HL-60/S4 treated with phorbol 12-myristate 13-acetate at 8.2 ng/mL for 4 days and 3 days (cell line): ENCODE results near the gene ZNF462.

ENCODE experiments used
- in situ Hi-C: fragments of 300-500 bp; cut with MboI; formaldehyde crosslinking; loops from 2 replicates; pipeline ENCODE4 v1.15.0; 2022; ENCODE audit warnings: low sequenced_read_pairs

Gene ZNF462

DNA sequence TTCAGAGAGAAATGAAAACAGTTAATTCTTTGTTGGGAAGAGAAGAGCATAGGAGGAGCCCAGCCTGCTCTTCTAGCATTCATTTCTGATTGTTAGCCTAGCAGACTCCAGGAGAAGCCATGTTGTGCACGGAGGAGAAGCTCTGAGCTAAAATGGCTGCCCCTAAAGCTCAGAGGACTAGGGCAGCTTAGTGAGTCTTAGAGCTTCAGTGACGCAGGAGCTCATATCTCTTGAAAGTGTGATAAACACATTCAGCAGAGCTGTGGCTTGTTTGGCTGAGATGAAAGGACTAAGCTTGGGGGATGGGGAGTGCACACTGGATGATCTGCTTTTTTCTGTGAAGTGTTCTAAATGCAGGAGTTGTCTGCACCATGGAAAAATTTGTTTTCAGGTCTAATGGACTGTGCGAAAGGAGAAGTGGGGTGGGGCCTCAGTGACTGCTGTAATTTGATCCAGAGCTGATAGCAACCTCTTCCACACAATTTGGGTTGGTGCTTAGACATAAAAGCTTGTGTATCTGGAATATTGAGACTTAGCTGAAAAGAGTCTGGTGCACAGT, 58.5 kb downstream of the ZNF462 start:
- in situ Hi-C loops, result no loop called here

DNA sequence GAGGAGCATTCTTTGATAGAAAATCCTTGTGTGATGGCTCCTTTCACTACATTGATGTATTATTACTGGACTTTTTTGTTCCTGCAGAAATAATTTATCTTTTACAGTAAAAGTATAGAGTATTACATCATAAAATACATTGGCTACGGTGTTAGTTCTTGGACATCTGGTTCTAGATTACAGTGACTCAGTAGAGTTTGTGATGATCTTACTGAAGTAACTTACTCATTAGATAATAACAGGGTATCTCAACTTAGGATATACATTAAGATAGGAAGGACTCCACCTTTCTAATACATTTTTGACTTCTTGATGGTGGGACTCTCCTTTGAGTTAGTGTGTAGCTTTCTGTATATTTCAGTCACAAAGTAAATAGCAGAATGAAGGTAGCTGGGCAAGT, 59.1 kb downstream of the ZNF462 start:
- in situ Hi-C loops, result no loop called here

DNA sequence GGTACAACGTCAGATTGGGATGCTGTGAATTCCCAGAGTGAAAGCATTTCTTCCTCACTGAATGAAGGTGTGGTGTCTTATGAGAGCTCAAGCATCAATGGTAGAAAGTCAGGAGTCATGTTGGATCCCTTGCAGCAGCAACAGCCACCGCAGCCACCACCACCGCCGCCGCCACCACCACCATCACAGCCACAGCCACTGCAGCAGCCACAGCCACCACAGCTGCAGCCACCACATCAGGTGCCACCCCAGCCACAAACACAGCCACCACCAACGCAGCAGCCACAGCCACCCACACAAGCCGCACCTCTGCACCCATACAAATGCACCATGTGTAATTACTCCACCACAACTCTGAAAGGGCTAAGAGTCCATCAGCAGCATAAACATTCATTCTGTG, 62.4 kb downstream of the ZNF462 start:
- in situ Hi-C loops, result no loop called here

DNA sequence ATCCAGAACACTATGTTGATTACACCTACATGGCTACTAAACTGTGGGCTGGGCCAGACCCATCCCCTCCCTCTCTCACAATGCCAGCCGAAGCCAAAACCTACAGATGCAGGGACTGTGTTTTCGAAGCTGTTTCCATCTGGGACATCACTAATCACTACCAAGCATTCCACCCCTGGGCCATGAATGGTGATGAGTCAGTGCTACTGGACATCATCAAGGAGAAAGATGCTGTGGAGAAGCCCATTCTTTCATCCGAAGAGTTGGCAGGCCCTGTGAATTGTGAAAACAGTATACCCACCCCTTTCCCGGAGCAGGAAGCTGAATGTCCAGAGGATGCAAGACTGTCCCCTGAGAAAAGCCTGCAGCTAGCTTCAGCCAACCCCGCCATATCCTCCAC, 65.0 kb downstream of the ZNF462 start:
- in situ Hi-C loops, result no loop called here

DNA sequence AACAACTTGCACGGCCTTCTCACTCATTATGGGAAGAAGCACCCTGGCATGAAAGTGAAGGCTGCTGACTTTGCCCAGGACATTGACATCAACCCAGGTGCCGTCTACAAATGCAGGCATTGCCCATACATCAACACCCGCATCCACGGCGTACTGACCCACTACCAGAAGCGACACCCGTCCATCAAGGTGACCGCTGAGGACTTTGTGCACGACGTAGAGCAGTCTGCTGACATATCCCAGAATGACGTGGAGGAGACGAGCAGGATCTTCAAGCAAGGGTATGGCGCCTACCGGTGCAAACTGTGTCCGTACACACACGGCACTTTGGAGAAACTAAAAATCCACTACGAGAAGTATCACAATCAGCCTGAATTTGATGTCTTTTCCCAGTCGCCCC, 65.4 kb downstream of the ZNF462 start:
- in situ Hi-C loops, result no loop called here

DNA sequence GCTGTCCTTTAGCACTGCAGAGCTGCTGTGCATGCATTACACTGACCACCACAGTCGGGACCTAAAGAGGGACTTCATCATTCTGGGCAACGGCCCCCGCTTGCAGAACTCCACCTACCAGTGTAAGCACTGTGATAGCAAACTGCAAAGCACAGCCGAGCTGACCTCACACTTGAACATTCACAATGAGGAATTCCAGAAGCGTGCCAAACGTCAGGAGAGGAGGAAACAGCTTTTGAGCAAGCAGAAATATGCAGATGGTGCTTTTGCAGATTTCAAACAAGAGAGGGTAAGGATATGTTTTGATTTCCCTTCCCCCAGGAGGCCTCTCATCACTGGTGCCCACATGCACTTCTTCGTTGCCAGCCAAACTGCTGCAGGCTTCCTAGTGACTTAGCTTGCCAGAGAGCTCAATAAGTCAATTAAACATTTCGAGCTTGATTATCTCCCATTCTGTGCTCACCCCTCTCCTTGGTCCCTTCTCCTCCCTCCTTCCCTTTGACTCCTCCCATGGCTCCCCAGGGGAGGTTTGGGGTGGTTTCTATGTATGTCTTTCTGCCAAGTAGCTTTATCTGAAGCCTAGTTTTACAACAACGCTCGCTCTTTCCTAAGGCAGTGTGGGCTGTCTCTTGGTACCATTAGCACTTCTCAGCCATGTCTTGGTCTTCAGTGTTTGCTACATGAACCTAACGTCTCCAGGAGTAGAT, 66.7 kb downstream of the ZNF462 start:
- in situ Hi-C loops, result no loop called here

DNA sequence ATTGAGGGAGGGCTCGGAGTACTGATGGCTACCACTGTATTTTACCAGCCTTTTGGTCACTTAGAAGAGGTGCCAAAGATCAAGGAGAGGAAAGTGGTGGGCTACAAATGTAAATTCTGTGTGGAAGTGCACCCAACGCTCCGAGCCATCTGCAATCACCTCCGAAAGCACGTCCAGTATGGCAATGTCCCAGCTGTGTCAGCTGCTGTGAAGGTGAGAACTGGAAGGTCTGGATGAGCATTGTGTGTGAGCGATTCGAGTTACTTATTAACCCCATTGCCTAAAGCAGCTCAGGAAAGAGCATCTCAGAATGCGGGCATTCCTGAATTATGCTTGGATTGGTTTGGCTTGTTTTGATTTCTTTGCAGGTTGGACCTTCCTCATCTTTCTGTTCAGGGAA, 67.5 kb downstream of the ZNF462 start:
- in situ Hi-C loops, result no loop called here

DNA sequence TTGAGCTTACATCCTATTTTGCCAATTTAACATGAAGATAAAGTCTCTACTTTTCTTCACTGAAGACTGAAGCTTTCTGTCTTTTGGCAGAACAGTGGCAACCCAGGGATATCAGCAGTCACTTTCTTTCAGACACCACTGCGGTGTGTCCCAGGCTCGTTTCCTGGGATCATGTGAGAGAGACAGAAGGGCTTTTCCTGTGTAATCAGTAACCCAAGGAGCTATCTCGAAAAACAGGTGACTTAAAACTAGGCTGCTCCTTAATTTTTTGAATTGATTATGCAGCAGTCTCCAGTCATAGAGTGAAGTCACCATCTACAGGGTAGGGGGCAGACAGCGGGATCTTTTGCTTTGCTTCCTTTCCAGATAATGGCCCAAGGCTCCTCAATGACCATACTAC, 68.5 kb downstream of the ZNF462 start:
- in situ Hi-C loops, result no loop called here

DNA sequence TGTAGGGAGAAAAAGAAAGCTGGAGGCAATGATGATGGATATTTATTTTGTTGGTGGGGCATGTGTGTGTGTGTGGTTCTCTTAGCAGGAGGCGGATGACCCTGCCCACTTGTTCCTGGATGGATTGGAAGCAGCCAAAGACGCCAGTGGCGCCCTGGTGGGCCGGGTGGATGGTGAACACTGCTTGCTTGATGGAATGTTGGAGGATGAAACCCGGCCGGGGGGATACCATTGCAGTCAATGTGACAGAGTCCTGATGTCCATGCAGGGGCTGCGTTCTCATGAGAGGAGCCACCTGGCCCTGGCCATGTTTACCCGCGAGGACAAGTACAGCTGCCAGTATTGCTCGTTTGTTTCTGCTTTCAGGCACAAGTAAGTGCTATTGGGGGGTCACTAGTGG, 69.2 kb downstream of the ZNF462 start:
- in situ Hi-C loops, result no loop called here

DNA sequence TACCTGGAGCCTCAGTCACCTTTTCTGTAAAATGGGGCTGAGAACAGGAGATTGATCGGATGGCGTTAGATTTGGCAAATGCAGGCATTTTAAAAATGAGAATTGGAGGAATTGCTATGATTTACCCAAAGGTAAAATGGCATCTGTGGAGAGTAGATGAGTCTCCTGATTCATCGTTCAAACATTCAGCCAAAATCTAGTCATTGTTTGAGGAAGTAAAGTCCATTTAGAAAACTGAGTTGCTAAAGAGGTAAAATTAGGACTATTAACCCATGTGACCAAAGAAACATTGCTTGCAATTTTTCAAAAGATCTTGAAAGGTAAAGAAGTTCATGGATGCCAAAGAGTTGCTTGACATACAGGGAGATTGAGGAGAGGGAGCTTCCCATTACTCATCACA, 69.7 kb downstream of the ZNF462 start:
- in situ Hi-C loops, result no loop called here

DNA sequence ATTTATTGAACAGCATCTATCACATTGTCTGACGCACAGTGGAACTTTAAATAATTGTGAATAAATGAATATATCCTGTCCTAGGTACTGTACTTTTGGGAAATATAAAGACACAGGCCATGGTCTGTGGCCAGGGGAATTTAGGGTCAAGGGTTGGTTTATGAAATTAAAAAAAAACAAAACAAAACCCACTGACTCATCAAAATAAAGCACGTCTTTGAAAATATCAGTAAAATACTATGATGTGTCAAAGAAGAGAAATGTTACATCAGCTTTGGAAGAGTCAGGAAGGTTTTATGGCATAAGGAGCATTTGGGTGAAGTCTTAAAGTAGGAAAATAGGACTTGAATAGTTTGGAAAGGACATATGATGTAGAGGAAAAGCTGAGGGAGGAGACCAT, 70.5 kb downstream of the ZNF462 start:
- in situ Hi-C loops, result no loop called here

DNA sequence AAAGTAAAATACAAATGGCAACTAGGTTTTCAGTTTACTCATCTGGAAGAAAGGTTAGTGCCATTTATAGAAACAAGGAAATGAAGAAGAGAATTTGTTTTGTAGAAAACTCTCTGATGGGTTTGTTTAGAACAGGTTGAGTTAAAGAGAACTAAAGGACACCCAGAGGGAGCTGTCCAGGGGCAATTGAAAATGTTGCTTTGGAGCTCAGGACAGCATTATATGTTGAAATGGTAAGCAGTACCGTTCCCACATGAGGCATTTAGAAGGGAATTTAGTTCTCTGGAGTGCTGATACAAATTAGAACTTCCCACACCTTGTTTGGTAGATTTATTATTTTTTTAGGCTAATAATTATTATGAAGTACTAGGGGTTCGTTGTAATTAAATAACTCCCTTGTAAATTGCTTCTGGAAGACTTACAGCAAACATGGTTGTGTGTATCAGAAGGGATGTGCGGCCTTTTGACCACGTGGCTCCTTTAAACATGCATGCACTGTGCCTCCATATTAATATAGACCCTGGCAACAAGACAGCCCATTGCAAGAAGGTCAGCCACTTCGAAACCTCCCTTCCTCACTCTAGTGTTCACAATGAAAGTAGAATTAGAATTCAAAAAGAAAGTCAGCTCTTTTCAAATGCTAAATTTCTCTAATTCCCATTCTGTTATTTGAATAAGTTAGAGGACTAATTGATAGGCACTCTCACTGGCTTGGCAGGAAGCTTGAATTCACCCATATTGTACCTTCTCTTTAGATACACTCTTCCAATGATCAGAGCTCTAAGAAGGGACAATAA, 71.7 kb downstream of the ZNF462 start:
- in situ Hi-C loops, result no loop called here

DNA sequence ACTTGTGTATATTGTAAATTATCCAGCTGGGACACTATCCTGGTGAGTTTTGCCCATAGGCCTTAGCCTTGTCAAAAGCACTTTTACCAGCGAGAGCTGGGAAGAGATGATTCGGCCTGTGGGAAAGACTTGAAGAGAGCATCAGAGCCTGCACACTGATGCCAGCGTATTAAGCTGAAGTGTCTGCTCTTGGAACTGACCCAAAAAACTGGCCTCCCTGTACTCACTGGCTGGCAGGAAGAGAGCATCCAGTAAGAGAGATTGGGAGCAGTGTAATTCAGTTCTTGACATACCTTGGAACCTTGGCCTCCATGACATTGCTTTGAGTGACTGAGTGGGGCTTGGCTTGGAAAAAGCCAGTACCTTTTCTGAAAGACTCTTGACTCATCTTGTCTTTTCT, 73.7 kb downstream of the ZNF462 start:
- in situ Hi-C loops, result no loop called here

DNA sequence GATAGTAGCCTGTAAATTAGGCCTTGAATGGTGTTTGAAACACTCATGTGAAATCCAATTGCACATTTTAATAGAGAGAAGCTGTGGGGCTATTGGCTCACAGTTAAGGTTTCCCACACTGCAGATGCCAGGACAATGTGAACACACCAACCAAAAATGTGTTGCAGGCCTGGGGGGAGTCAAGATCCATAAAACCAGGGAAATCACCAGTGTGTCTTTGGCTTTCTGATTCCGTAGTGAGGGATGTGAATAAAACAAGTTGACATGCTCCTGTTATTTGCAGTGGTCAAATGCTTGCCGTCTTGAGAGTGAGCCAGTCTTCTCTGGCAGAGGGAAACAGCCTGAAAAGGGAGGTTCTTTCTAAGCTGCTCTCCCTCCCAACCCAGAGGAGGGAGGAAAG, 79.0 kb downstream of the ZNF462 start:
- in situ Hi-C loops, result no loop called here

DNA sequence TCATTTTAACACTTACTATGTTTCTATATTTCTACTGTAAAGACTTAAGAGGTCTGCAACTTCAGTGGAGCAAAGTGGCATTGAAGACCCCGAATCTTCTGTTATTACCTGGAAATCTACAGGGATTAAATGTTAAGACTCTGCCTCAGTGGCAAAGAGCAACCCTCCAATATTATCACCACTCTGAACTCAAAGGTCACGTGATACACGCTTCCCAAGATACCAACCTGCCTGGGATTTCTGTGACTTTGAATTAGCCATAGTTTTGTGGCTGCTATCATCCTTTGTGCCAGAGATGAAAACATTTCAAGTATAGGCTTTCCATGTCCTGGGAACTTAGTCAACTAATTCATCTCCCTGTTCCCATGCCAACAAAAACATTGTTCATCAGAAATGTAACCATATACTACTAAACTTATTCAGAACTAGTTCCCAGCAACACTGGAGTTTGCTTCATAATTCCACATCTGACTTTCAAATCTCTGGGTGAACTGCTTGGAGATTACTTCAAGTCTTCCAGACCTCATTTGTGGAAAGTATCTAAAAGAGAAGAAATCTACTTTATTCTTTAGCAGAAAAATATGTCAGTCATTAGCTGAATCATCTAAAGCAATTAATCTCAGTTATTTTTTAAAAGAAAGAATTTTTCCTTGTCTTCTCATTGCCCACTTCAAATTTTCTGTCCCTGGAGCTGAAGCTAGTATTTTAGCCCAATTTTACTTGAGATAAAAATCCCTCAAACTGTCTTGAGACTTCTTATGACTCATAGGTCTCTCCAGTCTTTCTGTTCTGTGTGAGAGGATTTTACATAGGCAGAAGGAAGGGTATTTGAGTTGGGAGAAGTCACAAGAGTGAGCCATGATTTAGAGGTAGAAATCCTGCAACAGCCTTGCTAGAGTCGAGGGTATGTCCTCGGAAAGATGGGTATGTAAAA, 83.0 kb downstream of the ZNF462 start:
- in situ Hi-C loops, result no loop called here

DNA sequence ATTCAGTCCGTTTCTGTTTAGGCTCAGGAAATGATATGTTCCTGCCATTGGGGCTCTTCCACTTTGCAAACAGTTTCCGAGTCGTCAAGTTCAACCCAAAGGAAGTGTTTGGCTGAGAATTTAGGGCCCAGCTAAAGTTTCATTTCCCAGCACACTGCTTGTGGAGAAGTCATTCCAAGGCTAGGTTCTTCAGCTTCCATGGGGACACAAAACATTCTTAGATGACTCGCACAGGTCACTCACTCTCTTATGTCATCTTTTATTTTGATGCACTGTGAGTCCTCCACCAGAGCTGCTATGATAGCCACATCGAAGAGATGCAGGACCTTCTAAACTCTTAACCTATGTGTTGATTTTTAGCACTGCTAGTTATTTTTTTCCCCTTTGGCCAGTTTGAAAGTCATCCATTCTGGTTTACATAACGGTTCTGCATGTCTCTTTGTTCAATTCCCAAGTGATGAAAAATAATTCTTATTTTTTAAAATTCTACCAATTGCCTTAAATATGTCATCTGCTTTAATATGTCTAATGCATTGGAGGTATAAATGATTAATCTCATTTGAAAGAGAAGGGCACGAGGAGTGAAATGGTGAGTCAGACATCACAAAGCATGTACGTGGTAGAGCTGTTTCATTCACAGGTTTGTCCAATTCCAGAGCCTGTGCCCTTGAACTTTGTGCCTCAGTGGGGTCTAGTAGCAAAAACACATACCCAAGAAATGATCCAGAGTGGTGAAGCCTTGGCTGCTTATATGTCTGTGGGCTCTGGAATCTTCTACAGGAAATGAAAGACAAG, 84.3 kb downstream of the ZNF462 start:
- in situ Hi-C loops, result no loop called here

DNA sequence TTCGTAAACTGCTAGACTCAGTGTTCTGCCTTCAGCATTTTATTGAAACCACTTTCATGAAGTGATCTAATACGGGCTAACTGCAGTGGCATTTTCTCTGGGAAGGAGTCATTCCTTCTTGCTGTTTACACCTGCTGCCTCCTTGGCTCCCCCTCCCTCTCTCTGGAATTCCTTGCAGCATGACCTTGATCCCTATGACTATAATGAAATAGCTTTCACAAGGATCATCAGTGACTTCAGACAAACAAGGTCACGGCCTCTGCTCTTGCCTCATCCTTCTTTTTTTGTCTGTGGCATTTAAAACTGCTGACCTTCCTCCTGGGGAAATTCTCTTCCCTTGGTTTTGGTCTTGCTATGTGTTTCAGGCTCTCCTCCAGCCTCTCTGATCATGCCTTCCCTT, 90.2 kb downstream of the ZNF462 start:
- in situ Hi-C loops, result no loop called here

DNA sequence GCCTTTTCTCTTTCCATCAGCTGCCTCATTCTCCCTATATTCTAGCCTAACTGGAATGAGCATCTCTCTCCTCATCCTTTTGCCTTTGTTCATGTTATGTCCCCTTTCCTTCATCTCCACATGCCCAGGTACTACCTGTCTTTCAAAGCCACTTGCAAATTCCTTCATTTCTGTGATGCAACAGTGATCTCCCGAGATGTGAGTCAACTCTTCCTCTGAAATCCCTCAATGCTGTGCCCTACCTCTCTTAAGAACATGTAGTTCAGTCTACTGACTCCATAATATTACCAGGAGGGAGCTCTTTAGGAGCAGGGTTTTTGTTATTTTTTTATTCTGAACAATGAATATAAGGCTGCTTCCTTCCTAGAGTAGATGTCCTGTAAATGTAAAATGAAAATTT, 91.6 kb downstream of the ZNF462 start:
- in situ Hi-C loops, result no loop called here

DNA sequence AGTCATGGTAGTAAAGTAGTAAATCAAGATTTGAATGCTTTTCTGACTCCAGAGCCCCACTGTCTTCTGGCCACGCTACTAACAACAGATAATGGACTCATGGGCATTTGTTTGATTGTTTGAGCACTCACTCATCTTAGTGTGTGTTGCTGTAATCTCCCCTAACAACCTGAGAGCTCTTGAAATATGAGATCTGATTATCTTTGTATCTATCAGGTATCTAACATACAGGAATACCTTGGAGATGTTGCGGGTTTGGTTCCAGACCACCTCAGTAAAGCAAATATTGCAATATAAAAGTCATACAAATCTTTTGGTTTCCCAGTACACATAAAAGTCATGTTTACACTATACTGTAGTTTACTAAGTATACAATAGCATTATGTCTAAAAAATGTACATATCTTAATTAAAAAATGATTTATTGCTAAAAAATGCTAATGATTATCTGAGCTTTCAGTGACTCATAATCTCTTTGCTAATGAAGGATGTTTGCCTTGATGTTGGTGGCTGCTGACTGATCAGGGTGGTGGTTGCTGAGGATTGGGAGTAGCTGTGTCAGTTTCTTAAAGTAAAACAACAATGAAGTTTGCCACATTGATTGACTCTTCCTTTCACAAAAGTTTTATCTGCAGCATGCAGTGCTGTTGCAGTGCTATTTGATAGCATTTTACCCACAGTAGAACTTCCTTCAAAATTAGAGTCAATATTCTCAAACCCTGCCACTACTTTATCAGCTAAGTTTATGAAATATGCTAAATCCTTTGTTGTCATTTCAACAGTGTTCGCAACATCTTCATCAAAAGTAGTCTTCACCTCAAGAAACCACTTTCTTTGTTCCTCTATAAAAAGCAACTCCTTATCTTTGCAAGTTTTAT, 92.2 kb downstream of the ZNF462 start:
- in situ Hi-C loops, result no loop called here
